SIG-M5 treated with dmso at 0.1 percent for 504 hours (cell line): ENCODE results near the gene CD53.

ENCODE experiments used
- DNase-seq: peaks from one replicate; lab custom pipeline; 2025; ENCODE audit not compliant: unreplicated experiment; lab: John Stamatoyannopoulos, UW

Gene CD53

DNA sequence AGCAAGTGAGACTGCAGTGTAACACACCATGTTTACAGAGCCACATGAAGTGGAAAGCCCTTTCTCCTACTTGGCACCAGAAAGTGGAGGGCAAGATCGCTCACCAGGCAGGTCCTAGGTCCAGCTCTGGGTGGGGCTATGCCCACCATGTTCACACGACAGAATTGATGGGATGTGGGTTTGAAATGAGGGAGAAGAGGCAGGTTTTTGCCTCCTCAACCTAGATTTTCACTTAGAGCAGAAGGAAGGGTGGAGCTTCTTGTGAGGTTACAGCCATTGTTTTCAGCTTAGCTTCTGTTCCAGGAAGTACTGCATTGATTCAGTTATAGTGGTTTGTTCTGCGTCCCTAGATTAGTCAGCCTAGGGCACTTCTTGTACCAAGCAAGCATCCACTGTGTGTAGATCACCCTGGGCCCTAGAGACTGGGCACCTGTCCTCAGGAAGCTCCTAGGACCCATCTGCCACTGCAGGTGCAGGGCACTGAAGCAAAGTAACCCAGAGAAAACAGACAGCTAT, 2.3 kb downstream of the CD53 start:
- peak; percentile 69 for DNase-seq

DNA sequence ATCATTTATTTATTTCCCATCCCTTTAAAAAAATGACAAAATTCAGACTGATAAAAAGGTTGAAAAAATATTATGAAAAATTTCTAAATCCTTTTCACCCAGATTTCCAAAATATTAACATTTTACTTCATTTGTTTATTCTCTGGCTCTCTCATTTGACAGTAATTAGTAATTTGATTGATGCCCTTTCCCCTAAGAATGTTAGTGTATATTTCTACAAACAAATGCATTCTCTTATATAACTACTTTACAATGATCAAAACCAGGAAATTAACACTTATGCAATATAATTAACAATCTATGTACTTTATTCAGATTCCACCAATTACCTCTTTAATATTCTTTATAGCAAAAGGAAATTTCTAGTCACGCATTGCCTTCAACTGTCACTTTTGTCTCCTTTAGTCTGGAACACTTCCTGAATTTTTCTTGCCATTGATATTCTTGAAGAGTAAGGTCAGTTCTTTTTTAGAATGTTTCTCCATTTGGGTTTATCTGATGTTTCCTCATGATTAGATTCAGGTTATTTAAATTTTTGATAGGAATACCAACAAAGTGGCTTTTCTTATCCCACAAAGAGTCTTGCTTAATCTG, 3.9 kb downstream of the CD53 start:
- DNase-seq = no peak

DNA sequence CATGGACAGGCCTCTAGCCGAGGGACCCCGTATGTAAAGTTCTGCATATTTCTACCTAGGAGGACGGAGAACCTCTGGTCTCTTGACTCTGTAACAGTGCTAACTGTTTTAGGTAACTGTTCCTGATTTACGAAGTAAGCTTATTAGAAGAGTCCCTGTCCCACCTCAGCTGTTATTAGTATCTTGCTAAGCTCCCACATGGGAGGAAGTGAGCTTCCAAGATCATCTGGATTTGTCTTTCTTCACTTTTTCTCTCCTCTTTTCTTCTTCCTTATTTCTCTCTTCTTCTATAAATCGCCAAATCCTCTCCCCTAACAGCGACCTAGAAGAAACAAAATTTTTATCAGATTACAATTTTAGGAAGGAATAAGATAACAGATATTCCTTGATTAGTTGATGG, 4.4 kb downstream of the CD53 start:
- no peak for DNase-seq

- DNase-seq = no peak
Measured at GRCh38 chr1:110877776-110878175, 4.8 kb downstream of the CD53 start.

DNA sequence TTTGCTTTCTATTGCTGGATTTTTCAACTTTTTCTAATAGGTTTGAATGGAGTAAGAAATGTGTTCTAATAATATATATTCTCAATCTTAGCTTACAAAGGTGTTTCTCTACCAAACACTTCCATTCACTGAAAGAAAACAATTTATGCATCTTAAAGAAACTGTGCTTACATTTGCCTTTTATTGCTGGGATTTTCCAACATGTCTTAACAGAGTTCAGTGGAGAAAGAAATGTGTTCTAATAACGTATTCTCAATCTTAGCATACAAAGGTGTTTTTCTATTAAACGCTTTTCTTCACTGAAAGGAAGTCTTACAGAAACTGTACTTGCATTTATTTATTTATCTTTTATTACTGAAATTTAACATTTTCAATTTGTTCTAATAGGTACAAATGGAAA, 5.6 kb downstream of the CD53 start:
- no peak for DNase-seq

DNA sequence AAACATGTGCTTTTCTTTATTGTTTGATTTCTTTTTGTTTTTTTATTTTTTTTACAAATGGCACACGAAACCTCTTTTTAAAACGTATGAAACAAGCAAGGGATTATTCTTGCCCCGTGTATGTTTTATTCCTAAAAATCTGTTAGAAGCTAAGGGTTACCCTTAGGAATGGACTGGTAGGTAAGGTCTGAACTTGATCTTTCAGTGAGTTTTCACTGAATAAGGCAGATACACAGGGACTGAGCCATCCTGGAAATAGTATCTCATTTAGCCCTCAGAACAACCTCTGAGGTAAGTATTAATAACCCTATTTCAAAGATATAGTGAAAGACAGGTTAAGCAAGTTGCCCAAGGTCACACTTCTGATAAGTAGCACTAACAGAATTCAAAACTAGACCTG, 6.0 kb downstream of the CD53 start:
- DNase-seq = no peak

DNA sequence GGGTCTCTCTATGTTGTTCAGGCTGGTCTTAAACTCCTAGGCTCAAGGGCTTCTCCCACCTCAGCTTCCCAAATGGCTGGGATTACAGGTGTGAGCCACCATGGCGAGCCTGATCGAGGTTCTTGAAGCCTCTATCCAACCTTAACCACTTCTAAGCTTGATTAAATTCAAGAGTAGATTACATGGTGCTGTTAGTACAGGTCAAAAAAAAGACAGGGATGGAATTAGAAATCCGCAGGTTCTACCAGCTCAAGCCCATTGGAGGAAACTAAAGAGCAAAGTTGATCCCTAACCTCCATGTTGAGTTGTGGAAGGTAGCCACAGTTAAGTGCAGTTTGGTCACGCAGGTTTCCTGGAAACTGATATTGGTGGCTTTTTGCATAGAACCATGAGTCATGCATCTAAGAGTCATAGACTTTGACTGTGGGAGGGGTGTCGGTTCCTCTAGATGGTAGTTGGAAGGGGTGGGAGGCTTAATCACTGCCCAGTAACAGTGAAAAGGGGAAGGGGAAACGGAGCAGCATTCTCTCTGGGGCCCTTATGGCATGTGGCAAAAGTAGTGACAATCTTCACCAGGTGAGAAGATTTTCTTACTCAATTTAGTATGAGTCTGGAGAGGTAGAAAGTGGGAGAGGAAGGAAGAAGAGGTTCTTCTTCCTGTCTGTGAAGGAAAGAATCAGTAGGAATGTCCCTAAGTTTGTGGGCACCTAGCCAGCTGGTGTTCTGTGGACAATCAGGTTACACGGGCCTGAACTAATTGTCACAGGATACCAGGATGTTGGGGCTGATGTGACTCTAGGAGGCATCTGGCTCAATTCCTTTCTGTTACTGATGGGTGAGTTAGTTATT, 7.0 kb downstream of the CD53 start:
- DNase-seq = peak; percentile 77

DNA sequence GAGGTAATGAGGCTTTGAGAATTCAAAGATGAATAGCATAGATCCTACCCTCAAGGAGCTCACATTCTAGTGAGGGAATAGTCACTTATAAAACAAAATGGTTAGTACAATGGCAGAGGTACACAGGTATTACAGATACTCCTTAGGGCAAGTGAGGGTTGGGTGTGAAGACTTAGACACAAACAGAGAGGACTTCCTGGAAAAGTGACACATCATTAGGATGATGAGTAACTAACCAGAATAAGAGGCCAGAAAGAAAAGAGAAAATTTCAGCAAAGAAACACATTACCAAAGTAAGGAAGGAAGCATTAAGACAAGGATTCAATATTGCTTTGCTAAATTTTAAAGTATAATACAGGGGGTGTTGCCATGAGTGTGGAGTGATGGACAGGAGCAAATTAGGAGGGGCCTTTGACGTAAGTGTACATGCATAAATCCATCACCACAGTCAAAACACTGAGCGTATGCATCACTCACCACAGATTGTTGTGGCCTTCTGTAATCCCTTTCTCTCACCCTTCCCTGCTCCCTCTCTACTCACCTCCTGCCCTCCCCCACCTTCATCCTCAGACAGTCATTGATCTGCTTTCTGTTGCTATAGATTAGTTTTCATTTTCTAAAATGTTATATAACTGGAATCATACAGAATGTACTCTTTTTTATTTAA, 7.9 kb downstream of the CD53 start:
- DNase-seq = no peak

GRCh38 chr1:110888049-110888448, 15.1 kb downstream of the CD53 start:
- DNase-seq = no peak

- DNase-seq = no peak
Measured at GRCh38 chr1:110888641-110889040, 15.7 kb downstream of the CD53 start.

DNA sequence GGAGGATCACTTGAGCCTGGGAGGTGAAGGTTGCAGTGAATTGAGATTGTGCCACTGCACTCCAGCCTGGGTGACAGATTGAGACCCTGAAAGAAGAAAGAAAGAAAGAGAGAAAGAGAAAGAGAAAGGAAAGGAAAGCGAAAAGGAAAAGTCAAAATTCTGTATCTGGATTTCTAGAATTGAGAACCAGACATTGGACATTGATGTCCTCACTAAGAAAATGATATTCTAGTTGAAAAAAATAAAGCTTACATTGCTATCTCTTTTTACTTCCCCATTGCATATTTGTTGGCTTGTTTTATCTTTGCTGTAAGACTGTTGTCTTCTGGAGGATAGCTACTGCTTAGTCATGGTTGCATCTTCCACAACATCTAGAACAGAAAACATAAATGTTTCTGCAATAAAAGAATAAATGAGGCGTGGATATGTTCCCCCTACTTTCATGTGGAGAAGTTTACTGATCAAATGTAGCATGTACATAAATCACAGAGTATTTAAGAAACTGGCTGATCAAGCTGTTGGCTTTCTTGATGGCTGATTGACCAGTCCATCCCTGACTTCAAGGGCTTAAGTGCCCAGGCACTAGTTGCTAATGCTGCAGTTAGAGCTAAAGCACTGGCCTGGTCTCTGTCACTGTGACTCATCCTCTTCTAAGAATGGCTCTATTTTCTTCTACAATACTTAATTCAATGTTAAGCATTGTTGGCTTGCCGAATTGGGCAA, 17.7 kb downstream of the CD53 start:
- no peak for DNase-seq

DNA sequence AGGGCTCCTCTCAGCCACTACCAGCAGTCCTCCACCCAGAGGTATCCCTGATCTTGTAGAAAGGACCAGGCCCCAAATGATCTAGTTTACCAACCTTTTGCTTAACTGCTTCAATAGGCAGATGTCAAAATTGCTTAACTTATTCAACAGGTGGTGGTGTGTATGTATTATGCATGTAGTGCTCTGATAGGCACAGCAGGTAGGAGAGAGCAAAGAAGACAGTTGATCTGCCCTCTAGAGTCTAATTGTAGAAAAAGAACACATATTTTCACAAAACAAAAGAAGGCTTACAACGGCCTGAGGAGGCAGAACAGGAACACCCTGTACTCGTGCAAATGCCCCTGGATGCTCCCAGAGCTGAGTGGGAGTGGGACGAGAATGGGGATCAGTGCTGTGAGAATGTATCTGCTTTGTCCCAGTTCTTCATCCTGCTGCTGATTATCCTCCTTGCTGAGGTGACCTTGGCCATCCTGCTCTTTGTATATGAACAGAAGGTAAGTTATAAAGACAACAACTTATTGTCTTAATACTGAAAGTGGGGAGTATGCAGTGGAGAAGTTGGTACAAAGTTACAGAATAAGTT, 21.1 kb downstream of the CD53 start:
- peak; percentile 5 for DNase-seq

DNA sequence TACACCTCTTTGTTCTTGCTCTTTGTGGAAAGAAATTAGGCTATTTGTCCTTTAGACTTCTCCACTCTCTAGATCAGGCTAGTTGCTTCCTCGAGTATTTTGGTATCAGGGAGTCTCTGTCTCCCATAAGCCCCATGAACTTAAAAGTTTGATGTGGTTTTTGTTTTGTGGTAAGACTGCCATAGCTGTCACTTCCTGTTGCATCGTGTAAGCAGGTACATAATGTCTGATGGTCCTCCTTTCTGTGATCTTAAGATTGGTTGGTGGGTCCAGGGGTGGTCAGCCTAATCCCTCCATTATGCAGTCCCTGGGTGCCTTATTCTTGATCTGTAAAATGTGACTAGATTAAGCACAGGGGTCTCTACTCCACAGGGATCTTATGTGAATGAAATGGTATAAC, 23.1 kb downstream of the CD53 start:
- DNase-seq = no peak

DNA sequence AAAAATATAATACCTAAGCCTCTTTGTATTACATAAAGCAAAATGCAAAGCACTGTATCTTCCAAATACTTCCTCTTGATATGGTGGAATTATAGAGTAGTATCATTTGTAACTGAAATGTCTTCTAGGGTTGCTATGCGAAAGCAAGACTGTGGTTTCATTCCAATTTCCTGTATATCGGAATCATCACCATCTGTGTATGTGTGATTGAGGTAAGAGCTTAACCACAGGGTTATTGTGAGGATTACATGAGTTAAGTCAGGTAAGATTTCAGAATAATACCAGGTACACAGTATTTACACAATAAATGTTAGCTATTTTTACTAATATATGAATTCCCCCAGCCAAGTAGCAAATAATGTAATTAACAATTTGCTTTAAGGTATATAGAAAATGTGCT, 24.7 kb downstream of the CD53 start:
- DNase-seq = no peak

GRCh38 chr1:110898734-110899457, 25.9 kb downstream of the CD53 start:
- no peak for DNase-seq

DNA sequence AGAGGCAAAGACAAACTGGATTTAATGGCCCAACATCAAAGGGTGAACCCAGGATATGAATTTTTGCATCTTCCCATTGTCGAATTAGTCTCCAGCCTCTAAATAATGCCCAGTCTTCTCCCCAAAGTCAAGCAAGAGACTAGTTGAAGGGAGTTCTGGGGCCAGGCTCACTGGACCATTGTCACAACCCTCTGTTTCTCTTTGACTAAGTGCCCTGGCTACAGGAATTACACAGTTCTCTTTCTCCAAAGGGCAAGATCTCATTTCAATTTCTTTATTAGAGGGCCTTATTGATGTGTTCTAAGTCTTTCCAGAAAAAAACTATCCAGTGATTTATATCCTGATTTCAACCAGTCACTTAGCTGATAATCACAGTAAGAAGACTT, 26.5 kb downstream of the CD53 start:
- DNase-seq = no peak

DNA sequence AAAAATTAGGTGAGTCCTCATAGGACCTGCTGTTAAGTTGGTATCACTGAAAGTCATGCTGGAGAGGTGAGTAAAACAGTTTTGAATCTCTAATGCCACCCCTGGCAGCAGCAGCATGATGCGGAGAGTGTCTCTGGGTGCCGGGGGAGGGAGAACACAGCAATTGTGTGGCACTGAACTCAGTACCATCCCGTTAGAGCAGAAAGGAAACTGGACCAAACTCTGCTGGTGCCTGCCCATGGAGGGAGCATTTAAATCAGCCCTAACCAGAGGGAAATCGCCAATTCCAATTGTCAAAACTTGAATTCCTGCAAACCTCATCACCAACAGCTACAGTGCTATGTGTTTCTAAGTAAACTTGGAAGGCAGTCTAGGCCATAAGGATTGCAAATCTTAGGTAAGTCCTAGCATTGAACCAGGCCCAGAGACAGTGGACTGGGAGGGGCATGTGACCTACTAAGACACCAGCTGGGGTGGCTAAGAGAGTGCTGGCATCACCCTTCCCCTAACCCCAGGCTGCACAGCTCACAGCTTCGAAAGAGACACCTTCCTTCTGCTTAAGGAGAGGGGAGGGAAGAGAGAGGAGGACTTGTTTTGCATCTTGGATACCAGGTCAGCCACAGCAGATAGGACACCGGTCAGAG, 30.0 kb downstream of the CD53 start:
- no peak for DNase-seq

DNA sequence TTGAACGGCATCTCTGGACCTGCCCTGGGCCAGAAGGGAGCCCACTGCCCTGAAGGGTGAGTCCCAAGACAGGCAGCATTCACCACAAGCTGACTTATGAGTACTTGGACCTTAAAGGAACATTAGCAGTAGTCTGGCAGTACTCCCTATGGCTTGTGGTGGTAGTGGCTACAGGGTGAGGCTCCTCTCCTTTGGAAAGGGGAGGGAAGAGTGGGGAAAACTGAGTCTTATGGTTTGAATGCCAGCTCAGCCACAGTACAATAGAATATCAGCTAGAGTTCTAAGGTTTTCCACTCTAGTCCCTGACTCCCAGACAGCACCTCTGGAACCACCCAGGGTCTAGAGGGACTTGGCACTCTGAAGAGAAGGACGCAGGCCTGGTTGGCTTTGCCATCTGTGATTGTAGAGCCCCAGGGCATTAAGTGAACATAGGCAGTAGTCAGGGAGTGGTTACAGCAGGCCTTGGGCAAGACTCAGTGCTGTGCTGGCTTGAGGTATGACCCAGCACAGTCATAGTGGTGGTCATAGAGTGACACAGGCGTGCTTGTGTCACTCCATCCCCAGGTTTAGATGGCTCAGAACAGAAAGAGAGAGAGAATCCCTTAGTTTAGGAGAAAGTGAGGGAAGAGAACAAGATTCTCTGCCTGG, 31.0 kb downstream of the CD53 start:
- DNase-seq = no peak

DNA sequence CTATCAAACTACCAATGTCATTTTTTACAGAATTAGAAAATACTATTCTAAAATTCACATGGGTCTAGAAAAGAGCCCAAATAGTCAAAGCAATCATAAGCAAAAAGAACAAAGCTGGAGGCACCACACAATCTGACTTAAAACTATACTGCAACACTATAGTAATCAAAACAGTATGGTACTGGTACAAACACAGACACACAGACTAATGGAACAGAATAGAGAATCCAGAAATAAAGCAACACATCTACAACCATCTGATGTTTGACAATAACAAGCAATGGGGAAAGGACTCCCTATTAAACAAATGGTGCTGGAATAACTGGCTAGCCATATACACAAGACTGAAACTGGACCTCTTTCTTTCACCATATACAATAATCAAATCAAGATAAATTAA, 39.8 kb downstream of the CD53 start:
- no peak for DNase-seq
